Endothelial cell of coronary artery (primary cell): ENCODE data around the gene ZFAND2A. TPM values are rescaled to one million over a fixed set of nuclear protein-coding genes. Genes with fewer than 3 reads are reported as not detected.

ENCODE experiments used
- total RNA-seq: library from RNA; depleted of rRNA; stranded (reverse); fragments of >200 nt; gene quantifications from 2 replicates; pipeline ENCODE4 v1.2.3, GENCODE V29; 2014

The ZFAND2A gene
- total RNA-seq: 10.3 and 17.1 TPM in 2 replicates

GRCh38 chr7:1159891-1160669, at the start of gene ZFAND2A:
ZFAND2A (minus strand) TSS chr7:1160196; CDS start chr7:1158212, 1,984 bp downstream.

Other genes starting within 250 kb of the ZFAND2A start
- gene ADAP1, start 205.5 kb downstream of the ZFAND2A start, total RNA-seq: 0.63 and 3.6 TPM in 2 replicates
- 4.8 and 7.4 TPM in 2 replicates for gene COX19, start 184.6 kb downstream of the ZFAND2A start, total RNA-seq
- gene CYP2W1, start 177.0 kb downstream of the ZFAND2A start, total RNA-seq: not detected in 2 replicates
- 7.5 and 40.0 TPM in 2 replicates for gene GPR146, start 115.7 kb downstream of the ZFAND2A start, total RNA-seq
- 0.75 and 0.99 TPM in 2 replicates for gene GPER1, start 72.1 kb downstream of the ZFAND2A start, total RNA-seq
- not detected in 2 replicates for gene UNCX, start 72.7 kb upstream of the ZFAND2A start, total RNA-seq